22Rv1 (cell line): ENCODE measurements around the gene DIO1.

Source experiments
- ZFX ChIP-seq: fragments of 450-650 bp; IDR thresholded peaks from 2 replicates; pipeline ENCODE4 v1.6.1; 2017; ENCODE audit warnings: antibody characterized with exemption, borderline replicate concordance
- TF ChIP-seq, protein P1 (sequence below): fragments of 450-650 bp; IDR thresholded peaks from 2 replicates; pipeline ENCODE4 v1.5.1; 2017; ENCODE audit warnings: mild to moderate bottlenecking

GRCh38 chr1:53896635-53897229 is 2.7 kb downstream of the DIO1 start:
- TF ChIP-seq, protein P1, sequence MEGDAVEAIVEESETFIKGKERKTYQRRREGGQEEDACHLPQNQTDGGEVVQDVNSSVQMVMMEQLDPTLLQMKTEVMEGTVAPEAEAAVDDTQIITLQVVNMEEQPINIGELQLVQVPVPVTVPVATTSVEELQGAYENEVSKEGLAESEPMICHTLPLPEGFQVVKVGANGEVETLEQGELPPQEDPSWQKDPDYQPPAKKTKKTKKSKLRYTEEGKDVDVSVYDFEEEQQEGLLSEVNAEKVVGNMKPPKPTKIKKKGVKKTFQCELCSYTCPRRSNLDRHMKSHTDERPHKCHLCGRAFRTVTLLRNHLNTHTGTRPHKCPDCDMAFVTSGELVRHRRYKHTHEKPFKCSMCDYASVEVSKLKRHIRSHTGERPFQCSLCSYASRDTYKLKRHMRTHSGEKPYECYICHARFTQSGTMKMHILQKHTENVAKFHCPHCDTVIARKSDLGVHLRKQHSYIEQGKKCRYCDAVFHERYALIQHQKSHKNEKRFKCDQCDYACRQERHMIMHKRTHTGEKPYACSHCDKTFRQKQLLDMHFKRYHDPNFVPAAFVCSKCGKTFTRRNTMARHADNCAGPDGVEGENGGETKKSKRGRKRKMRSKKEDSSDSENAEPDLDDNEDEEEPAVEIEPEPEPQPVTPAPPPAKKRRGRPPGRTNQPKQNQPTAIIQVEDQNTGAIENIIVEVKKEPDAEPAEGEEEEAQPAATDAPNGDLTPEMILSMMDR = no peak
- TF ChIP-seq ZFX = no peak
